HCT116 (cell line): ENCODE measurements around the gene ATP2B1. TPM values are rescaled to one million over a fixed set of nuclear protein-coding genes. Genes with fewer than 3 reads are reported as not detected.

Experiments
- ATAC-seq: fragments of 200-7000 bp; cut with Tn5 transposase; 2 replicates; pipeline ENCODE4 v1.9.1; 2020; ENCODE audit warnings: mild to moderate bottlenecking, moderate library complexity
- BruUV-seq: library from RNA; stranded (reverse); fragments of 400-500 nt; replicated peaks from 2 replicates; lab custom pipeline; 2021; lab: Mats Ljungman, UMichigan
- CTCF ChIA-PET: fragments of 300-600 bp; sonication (Branson Sonifier 250); formaldehyde crosslinking; loops from one replicate; lab custom pipeline; 2021; ENCODE audit warnings: antibody characterized with exemption; lab: Charles Lee
- POLR2A ChIA-PET: fragments of 300-600, 350-600 bp; sonication (Branson Sonifier 250); formaldehyde crosslinking; loops from one replicate; lab custom pipeline; 2021; ENCODE audit warnings: antibody characterized with exemption; lab: Charles Lee
- RAD21 ChIA-PET, 2 experiments: fragments of 300-600 bp; sonication (Branson Sonifier 250); formaldehyde crosslinking; loops; one replicate each; lab custom pipeline; 2023; ENCODE audit warnings: low total read pairs in 2 of 2; ENCODE audit not compliant: uncharacterized antibody in 2 of 2, unreplicated experiment in 2 of 2, low non-redundant PET in 1 of 2; lab: Charles Lee
- DNase-seq: peaks from one replicate; pipeline ENCODE4 v3.0.0-alpha.2; 2010; ENCODE audit warnings: low read depth, low spot score
- H2AFZ ChIP-seq: fragments of 200-600 bp; shearing (Covaris generic), sonication (generic); 2 replicates; pipeline ENCODE4 v1.6.1; 2017; ENCODE audit warnings: low read depth, mixed run types, mixed read lengths, antibody characterized with exemption, low read length; ENCODE audit not compliant: poor library complexity, severe bottlenecking
- H3K27ac ChIP-seq: 2 replicates; pipeline ENCODE4 v1.5.1; 2012; ENCODE audit warnings: low read depth, low read length
- H3K27me3 ChIP-seq: fragments of 200-600 bp; sonication (generic); 2 replicates; pipeline ENCODE4 v1.6.1; 2016; ENCODE audit warnings: mixed run types, low read length, mixed read lengths; ENCODE audit not compliant: insufficient read depth
- H3K36me3 ChIP-seq, 2 experiments: fragments of 200-500 bp in 1 of 2; fragments of 200-600 bp in 1 of 2; sonication (Bioruptor generic) in 1 of 2; sonication (generic) in 1 of 2; 2 replicates each; pipeline versions ENCODE4 v1.5.1 to v1.6.1; 2014 to 2016; ENCODE audit warnings: low read length in 2 of 2, inconsistent platforms in 1 of 2, mixed read lengths in 1 of 2, mixed run types in 1 of 2; ENCODE audit not compliant: insufficient read depth in 2 of 2, control insufficient read depth in 1 of 2
- H3K4me1 ChIP-seq, 2 experiments: fragments of 200-600 bp in 1 of 2; sonication (generic) in 1 of 2; 2 replicates each; pipeline versions ENCODE4 v1.5.1 to v1.6.1; 2012 to 2017; ENCODE audit warnings: low read length in 2 of 2, inconsistent platforms in 1 of 2, mild to moderate bottlenecking in 1 of 2, mixed read lengths in 1 of 2, mixed run types in 1 of 2, moderate library complexity in 1 of 2; ENCODE audit not compliant: insufficient read depth in 2 of 2, control insufficient read depth in 1 of 2
- H3K4me2 ChIP-seq: fragments of 200-600 bp; sonication (generic); 2 replicates; pipeline ENCODE4 v1.6.1; 2017; ENCODE audit warnings: mixed run types, low read length, mixed read lengths
- H3K4me3 ChIP-seq, 2 experiments: fragments of 200-600 bp in 1 of 2; sonication (generic) in 1 of 2; replicated peaks in 1 of 2; 2 replicates each; pipeline ENCODE4 v1.5.1; 2011 to 2016; ENCODE audit warnings: low read length in 2 of 2, control low read depth in 1 of 2, low read depth in 1 of 2, mild to moderate bottlenecking in 1 of 2, mixed read lengths in 1 of 2, mixed run types in 1 of 2
- H3K79me2 ChIP-seq: fragments of 200-600 bp; sonication (generic); 2 replicates; pipeline ENCODE4 v1.6.1; 2017; ENCODE audit warnings: mild to moderate bottlenecking, mixed run types, low read length, moderate library complexity, mixed read lengths; ENCODE audit not compliant: insufficient read depth
- H3K9ac ChIP-seq: fragments of 200-600 bp; sonication (generic); 2 replicates; pipeline ENCODE4 v1.6.1; 2016; ENCODE audit warnings: low read length, mixed read lengths
- H3K9me2 ChIP-seq: fragments of 200-600 bp; sonication (generic), shearing (Covaris generic); 2 replicates; pipeline ENCODE4 v1.6.1; 2017; ENCODE audit warnings: mixed run types, mild to moderate bottlenecking, moderate library complexity; ENCODE audit not compliant: insufficient read depth
- H3K9me3 ChIP-seq, 2 experiments: fragments of 200-500 bp in 1 of 2; fragments of 200-600 bp in 1 of 2; sonication (Bioruptor generic) in 1 of 2; sonication (generic) in 1 of 2; 2 replicates each; pipeline ENCODE4 v1.6.1; 2014 to 2017; ENCODE audit warnings: low read length in 2 of 2, mixed read lengths in 2 of 2, inconsistent platforms in 1 of 2, low read depth in 1 of 2, mild to moderate bottlenecking in 1 of 2, mixed run types in 1 of 2, moderate library complexity in 1 of 2; ENCODE audit not compliant: control insufficient read depth in 1 of 2, insufficient read depth in 1 of 2
- H4K20me1 ChIP-seq: fragments of 200-600 bp; sonication (generic), shearing (Covaris generic); 2 replicates; pipeline ENCODE4 v1.6.1; 2017; ENCODE audit warnings: mixed run types, mild to moderate bottlenecking, moderate library complexity; ENCODE audit not compliant: insufficient read depth
- CBX3 ChIP-seq: IDR thresholded peaks from 2 replicates; pipeline ENCODE4 v1.6.1; 2012; ENCODE audit warnings: low read depth
- CTCF ChIP-seq, 3 experiments: fragments of 200-600 bp in 1 of 3; sonication (generic) in 1 of 3; IDR thresholded peaks in 2 of 3; conservative IDR thresholded peaks in 1 of 3; 2 replicates each; pipeline ENCODE4 v1.5.1; 2012 to 2017; ENCODE audit warnings: low read depth in 2 of 3, low read length in 2 of 3, antibody characterized with exemption in 1 of 3, borderline replicate concordance in 1 of 3, control low read depth in 1 of 3, mild to moderate bottlenecking in 1 of 3, mixed read lengths in 1 of 3, mixed run types in 1 of 3, moderate library complexity in 1 of 3; ENCODE audit not compliant: insufficient read depth in 1 of 3
- MAX ChIP-seq: IDR thresholded peaks from 2 replicates; pipeline ENCODE4 v1.6.1; 2012
- REST ChIP-seq: IDR thresholded peaks from 2 replicates; pipeline ENCODE4 v1.6.1; 2012; ENCODE audit warnings: low read depth
- YY1 ChIP-seq: IDR thresholded peaks from 2 replicates; pipeline ENCODE4 v1.6.1; 2011; ENCODE audit warnings: low read length, low read depth, moderate library complexity, mild to moderate bottlenecking; ENCODE audit not compliant: insufficient replicate concordance; ENCODE audit errors: extremely low read depth
- ZFX ChIP-seq: fragments of 450-650 bp; IDR thresholded peaks from 2 replicates; pipeline ENCODE4 v1.6.1; 2017
- intact Hi-C: fragments of 100-400 bp; cut with micrococcal nuclease; formaldehyde crosslinking; loops from 2 replicates; pipeline ENCODE4 v1.10.0; 2022
- total RNA-seq: library from RNA; stranded (reverse); gene quantifications from one replicate; pipeline ENCODE4 v1.2.1, GENCODE V29; 2021; ENCODE audit not compliant: unreplicated experiment

Gene ATP2B1
- total RNA-seq, 1 experiment from 2014 or later: 62.4 TPM

GRCh38 chr12:89664441-89664840 lies 44.2 kb downstream of the ATP2B1 start:
- POLR2A ChIA-PET: no interaction called here
- TF ChIP-seq YY1 (no peak), ZFX (no peak), CTCF (IDR thresholded peaks at IDR 0.05 in 2 of 3, conservative IDR thresholded peaks at IDR 0.05 in 1 of 3; ENCODE audit: borderline replicate concordance in 1 of 3, insufficient read depth in 1 of 3, low read depth in 2 of 3, low read length in 2 of 3) (no peak), REST (no peak), CBX3 (no peak), MAX (no peak)
- no peak overlapping the region for H3K4me2 ChIP-seq
- DNase-seq: no peak
- H3K27ac ChIP-seq: no peak overlapping the region
- H3K9me2 ChIP-seq: no peaks in the 10 kb centered on the region
- RAD21 ChIA-PET: interaction anchor here in 1 of 2 experiments (0.5 kb wide), 1 partner anchor 277 kb away, joined by 3 read pairs; no protein-coding TSS in a partner anchor
- no peak overlapping the region for H2AFZ ChIP-seq
- peaks cover 0 to 7% of the 10 kb centered on the region in 2 experiments; a peak in 2 of 4 replicates for H3K4me1 ChIP-seq
- H3K36me3 ChIP-seq: no peaks in the 10 kb centered on the region
- H3K9ac ChIP-seq: no peak overlapping the region
- H4K20me1 ChIP-seq: peaks cover 14% of the 10 kb centered on the region; the same call in 1 of the 2 replicates
- H3K27me3 ChIP-seq: no peaks in the 10 kb centered on the region
- H3K9me3 ChIP-seq: no peaks in the 10 kb centered on the region
- no peak for ATAC-seq
- peaks cover 85% of the 10 kb centered on the region for H3K79me2 ChIP-seq
- no peak overlapping the region for H3K4me3 ChIP-seq
- CTCF ChIA-PET: no interaction called here
- intact Hi-C loops: no loop called here
- BruUV-seq: no TSS peak
